Transverse colon (tissue), 4 donors: ENCODE results near the gene MRPL14.

Experiments
- CTCF ChIP-seq, 5 experiments: fragments of 200-600 bp in 3 of 5; fragments of 450-650 bp in 2 of 5; sonication (generic) in 3 of 5; IDR thresholded peaks; 1 replicate in 2 of 5; 2 replicates in 3 of 5; pipeline ENCODE4 v1.5.1; 2016 to 2017; ENCODE audit warnings: antibody characterized with exemption in 5 of 5, inconsistent platforms in 3 of 5, mild to moderate bottlenecking in 2 of 5, moderate library complexity in 1 of 5
- POLR2AphosphoS5 ChIP-seq, 3 donors: sonication (generic); formaldehyde crosslinking; IDR thresholded peaks; one replicate each; pipeline ENCODE4 v1.6.1; 2016; ENCODE audit warnings: antibody characterized with exemption in 3 of 3

- TF ChIP-seq CTCF (IDR thresholded peaks at IDR 0.05) (peak; percentile 30 to 66 (median 54)), POLR2AphosphoS5 (IDR thresholded peaks at IDR 0.05) (no peak)
Observed at GRCh38 chr6:44100088-44100550, 27.1 kb downstream of the MRPL14 start.
